Mesothelial cell of epicardium (in vitro differentiated cells): Measurements from ENCODE around the gene CLASP1. TPM values are rescaled to one million over a fixed set of nuclear protein-coding genes. Genes with fewer than 3 reads are reported as not detected.
"Not testable (repeated sequence)": the region's sequence is repeated elsewhere in the genome, so short reads cannot be mapped to it uniquely, and the experiment has no call there.

Source experiments
- DNase-seq, 2 experiments: peaks; one replicate each; pipeline ENCODE4 v3.0.0; 2021; ENCODE audit warnings: low spot score in 2 of 2; ENCODE audit not compliant: unreplicated experiment in 2 of 2
- H3K27ac Mint-ChIP-seq: 2 replicates; pipeline ENCODE4 v1.8.0; 2021; ENCODE audit warnings: mixed read lengths
- H3K27me3 Mint-ChIP-seq: 2 replicates; pipeline ENCODE4 v1.8.0; 2021; ENCODE audit warnings: low read depth, mixed read lengths
- H3K36me3 Mint-ChIP-seq: 2 replicates; pipeline ENCODE4 v1.8.0; 2021; ENCODE audit warnings: mixed read lengths
- H3K4me1 Mint-ChIP-seq: 2 replicates; pipeline ENCODE4 v1.8.0; 2021; ENCODE audit warnings: mixed read lengths
- H3K4me3 Mint-ChIP-seq: 2 replicates; pipeline ENCODE4 v1.8.0; 2021; ENCODE audit warnings: mild to moderate bottlenecking, moderate library complexity, mixed read lengths
- H3K9me3 Mint-ChIP-seq: 2 replicates; pipeline ENCODE4 v1.8.0; 2021; ENCODE audit warnings: mixed read lengths
- total RNA-seq: library from RNA; stranded (reverse); gene quantifications from 3 replicates; pipeline ENCODE4 v1.2.1, GENCODE V29; 2021
- TF ChIP-seq, protein P1 (sequence below): fragments of 200-600 bp; sonication (generic); IDR thresholded peaks from one replicate; pipeline ENCODE4 v1.5.0; 2021; ENCODE audit warnings: antibody characterized with exemption; ENCODE audit not compliant: unreplicated experiment

The CLASP1 gene
- total RNA-seq, 1 donor from 2014 or later = 99.8 TPM

DNA sequence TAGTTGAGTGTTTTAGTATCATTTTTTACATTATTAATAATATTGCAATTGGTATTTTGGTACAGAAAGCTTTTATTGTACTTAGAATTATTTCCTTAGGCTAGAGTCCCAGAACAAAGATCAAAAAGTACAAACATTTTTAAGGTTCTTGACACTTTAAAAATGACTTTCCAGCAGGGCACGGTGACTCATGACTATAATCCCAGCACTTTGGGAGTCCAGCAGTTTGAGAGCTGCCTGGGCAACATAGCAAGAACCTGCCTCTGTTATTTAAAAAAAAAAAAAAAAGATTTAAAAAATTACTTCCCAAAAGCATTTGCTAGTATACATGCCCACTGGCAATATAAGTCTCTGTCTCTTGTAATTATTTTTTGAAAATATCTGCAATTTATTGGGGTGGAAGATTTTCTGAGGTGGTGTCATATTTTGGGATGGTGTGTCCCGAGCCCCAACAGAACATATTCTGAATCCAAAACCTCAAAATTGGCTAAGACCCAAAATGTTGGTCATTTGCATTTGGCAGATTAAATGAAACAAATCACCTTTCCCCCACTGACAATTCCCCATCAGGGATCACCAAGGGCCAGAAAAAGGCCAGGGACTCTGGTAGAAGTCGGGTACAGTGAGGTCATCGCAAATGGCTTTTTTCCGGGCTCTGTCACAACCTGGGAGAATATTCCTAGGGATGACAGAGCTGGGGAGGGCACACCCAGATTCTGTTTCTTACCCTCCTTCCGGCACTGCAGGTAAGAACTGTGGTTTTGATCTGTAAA, 45.3 kb upstream of the CLASP1 start:
- no peaks in the 10 kb centered on the region for H3K27me3 Mint-ChIP-seq

GRCh38 chr2:121690572-121690971, 41.3 kb upstream of the CLASP1 start:
- H3K36me3 Mint-ChIP-seq, H3K4me3 Mint-ChIP-seq, H3K27me3 Mint-ChIP-seq, H3K4me1 Mint-ChIP-seq, H3K27ac Mint-ChIP-seq, DNase-seq, H3K9me3 Mint-ChIP-seq: not testable (repeated sequence)

More for the DNA sequence above, 45.3 kb upstream of the CLASP1 start:
- TF ChIP-seq, protein P1, sequence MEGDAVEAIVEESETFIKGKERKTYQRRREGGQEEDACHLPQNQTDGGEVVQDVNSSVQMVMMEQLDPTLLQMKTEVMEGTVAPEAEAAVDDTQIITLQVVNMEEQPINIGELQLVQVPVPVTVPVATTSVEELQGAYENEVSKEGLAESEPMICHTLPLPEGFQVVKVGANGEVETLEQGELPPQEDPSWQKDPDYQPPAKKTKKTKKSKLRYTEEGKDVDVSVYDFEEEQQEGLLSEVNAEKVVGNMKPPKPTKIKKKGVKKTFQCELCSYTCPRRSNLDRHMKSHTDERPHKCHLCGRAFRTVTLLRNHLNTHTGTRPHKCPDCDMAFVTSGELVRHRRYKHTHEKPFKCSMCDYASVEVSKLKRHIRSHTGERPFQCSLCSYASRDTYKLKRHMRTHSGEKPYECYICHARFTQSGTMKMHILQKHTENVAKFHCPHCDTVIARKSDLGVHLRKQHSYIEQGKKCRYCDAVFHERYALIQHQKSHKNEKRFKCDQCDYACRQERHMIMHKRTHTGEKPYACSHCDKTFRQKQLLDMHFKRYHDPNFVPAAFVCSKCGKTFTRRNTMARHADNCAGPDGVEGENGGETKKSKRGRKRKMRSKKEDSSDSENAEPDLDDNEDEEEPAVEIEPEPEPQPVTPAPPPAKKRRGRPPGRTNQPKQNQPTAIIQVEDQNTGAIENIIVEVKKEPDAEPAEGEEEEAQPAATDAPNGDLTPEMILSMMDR = no peak
- no peak overlapping the region for H3K27ac Mint-ChIP-seq
- H3K9me3 Mint-ChIP-seq = peaks cover 3% of the 10 kb centered on the region
- H3K4me1 Mint-ChIP-seq = peaks cover 14% of the 10 kb centered on the region
- H3K36me3 Mint-ChIP-seq = no peaks in the 10 kb centered on the region
- H3K4me3 Mint-ChIP-seq = no peak overlapping the region
- DNase-seq = no peak

DNA sequence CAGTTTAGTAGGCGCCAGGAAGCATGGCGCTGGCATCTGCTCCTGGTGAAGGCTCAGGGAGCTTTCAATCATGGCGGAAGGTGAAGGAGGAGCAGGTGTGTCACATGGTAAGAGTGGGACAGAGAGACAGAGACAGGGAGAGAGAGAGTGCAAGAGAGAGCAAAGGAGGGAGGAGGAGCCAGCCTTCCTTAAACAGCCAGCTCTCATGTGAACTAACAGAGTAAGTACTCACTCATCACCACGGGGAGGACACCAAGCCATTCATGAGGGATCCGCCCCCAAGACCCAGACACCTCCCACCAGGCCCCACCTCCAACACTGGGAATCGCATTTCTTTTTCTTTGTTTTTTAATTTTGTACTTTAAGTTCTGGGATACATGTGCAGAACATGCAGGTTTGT, 40.8 kb upstream of the CLASP1 start:
- Mint-ChIP-seq H3K9me3 (peaks cover 3% of the 10 kb centered on the region), H3K4me3 (no peak overlapping the region), H3K4me1 (peaks cover 5% of the 10 kb centered on the region), H3K36me3 (no peaks in the 10 kb centered on the region), H3K27me3 (no peaks in the 10 kb centered on the region), H3K27ac (no peak overlapping the region)
- no peak for DNase-seq
- TF ChIP-seq, protein P1 = no peak

DNA sequence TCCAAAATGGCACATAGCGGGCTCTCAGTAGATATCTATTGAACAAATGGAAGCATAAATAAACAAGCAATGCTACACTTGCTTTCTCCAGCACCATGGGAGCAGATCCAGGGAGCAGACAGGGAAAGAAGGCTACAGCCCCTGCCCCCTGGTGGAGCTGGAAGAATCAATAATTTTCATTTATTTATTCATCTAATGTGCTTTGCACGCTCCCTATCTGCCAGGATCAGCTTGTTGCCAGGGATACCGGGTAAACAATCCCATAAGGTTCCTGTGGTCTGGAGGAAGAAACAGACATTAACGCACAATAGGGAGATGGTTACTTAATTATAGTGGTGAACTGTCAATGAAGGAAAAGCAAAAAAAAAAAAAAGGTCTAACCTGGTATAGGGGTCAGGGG, 40.1 kb upstream of the CLASP1 start:
- TF ChIP-seq, protein P1 = no peak
- H3K36me3 Mint-ChIP-seq = peaks cover under 1% of the 10 kb centered on the region
- H3K27me3 Mint-ChIP-seq = no peaks in the 10 kb centered on the region
- peaks cover 4% of the 10 kb centered on the region for H3K9me3 Mint-ChIP-seq
- no peak for DNase-seq
- H3K4me3 Mint-ChIP-seq = no peak overlapping the region
- no peak overlapping the region for H3K27ac Mint-ChIP-seq
- peaks cover 5% of the 10 kb centered on the region for H3K4me1 Mint-ChIP-seq

- TF ChIP-seq, protein P1 = no peak
- Mint-ChIP-seq H3K27ac (no peak overlapping the region), H3K9me3 (peaks cover 9% of the 10 kb centered on the region), H3K36me3 (peaks cover 4% of the 10 kb centered on the region), H3K4me1 (peaks cover 5% of the 10 kb centered on the region), H3K4me3 (no peak overlapping the region), H3K27me3 (no peaks in the 10 kb centered on the region)
- DNase-seq = no peak
Observed at GRCh38 chr2:121688820-121689219, 39.6 kb upstream of the CLASP1 start.

DNA sequence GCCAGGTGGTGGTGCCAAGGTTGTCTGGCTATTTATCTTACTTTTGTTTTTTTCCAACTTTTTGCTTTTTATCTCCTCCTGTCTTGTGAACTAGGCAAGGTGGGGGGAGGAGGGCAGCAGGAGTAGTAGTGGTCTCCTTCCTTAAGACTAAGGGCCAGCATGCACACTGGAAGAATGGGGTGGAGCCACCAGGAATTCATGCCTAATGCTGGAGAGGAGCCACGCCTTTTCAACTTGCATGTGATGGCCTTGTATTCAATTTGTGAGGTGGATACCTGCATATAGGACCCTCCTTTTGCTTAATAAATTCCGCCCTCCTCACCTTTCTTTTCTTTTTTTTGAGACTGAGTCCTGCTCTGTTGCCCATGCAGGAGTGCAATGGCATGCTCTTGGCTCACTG, 37.6 kb upstream of the CLASP1 start:
- Mint-ChIP-seq H3K9me3 (peaks cover 21% of the 10 kb centered on the region), H3K27ac (no peak overlapping the region), H3K27me3 (no peaks in the 10 kb centered on the region), H3K36me3 (peaks cover 10% of the 10 kb centered on the region), H3K4me1 (peaks cover 5% of the 10 kb centered on the region), H3K4me3 (no peak overlapping the region)
- DNase-seq = no peak
- TF ChIP-seq, protein P1 = no peak
